ENCODE data around the gene MTG2.

DNA sequence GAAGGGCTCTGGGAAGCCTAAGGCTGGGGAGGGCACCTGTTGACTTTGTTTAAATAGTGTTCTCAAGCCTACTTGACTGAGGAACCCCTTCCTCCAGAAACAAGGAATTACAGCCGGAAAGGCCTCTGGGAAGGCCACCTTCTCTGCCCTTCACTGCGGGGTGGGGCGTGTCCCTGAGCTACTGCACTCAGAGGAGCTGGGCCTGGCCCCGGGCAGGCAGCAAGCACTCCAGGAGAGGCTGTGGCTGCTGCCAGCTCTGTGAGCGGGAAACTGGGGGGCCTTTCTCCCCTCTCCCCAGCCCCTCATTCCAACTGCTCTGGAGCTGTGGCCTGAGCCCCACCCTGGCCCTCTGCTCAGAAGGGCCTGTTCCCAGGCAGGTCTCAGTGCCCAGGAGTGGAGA lies 51.5 kb downstream of the MTG2 start:
- TF ChIP-seq POLR2A (IDR thresholded peaks at IDR 0.05) = no peak
- TF ChIP-seq, protein P1, sequence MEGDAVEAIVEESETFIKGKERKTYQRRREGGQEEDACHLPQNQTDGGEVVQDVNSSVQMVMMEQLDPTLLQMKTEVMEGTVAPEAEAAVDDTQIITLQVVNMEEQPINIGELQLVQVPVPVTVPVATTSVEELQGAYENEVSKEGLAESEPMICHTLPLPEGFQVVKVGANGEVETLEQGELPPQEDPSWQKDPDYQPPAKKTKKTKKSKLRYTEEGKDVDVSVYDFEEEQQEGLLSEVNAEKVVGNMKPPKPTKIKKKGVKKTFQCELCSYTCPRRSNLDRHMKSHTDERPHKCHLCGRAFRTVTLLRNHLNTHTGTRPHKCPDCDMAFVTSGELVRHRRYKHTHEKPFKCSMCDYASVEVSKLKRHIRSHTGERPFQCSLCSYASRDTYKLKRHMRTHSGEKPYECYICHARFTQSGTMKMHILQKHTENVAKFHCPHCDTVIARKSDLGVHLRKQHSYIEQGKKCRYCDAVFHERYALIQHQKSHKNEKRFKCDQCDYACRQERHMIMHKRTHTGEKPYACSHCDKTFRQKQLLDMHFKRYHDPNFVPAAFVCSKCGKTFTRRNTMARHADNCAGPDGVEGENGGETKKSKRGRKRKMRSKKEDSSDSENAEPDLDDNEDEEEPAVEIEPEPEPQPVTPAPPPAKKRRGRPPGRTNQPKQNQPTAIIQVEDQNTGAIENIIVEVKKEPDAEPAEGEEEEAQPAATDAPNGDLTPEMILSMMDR (IDR thresholded peaks at IDR 0.05) = no peak
